Activated gamma-delta T cell treated with anti-CD3 and anti-CD28 coated beads, Interleukin-2, amount 50 U/mL, for 16 hours (primary cell): ENCODE measurements around the gene SPATA12.

Experiments
- DNase-seq: peaks from one replicate; pipeline ENCODE4 v3.0.0-alpha.2; 2020; ENCODE audit warnings: low read depth

SPATA12 gene

DNA sequence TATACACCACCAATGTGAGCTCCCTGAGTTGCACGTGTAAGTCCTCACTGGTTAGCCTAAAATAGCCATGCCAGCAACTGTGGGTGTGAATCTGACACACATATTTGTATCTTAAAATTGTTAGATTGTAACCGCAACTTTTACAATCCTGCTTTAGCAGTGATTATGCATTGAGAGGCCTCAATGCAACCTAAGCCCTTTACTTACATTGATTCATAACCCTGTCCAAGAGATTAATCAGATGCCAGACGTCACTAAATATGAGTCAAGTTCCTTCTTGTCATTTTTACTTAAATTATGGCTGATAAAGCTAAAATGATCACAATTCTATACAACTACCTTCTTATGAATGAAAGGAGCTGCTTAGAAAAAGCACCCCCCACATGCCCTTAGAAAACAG, 57.8 kb downstream of the SPATA12 start:
- DNase-seq, result no peak

DNA sequence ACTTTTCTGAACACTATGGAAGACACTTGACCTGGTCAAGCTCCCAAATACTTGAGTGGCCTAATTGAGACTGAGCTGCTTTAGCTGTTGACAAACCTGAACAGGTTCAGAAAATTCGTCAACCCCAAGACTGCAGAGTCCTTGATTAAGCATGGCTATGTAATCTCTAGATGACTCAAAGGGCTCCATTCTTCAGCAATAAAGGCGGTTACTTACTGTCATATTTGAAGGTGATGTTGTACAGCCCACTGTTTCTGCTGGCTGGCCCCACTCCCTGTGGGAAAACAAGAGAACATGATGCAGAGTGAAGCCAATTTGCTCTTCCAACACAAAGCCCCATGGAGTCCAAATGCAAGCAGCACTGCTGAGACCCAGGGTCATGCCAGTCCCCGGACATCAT, 59.6 kb downstream of the SPATA12 start:
- DNase-seq, result no peak

DNA sequence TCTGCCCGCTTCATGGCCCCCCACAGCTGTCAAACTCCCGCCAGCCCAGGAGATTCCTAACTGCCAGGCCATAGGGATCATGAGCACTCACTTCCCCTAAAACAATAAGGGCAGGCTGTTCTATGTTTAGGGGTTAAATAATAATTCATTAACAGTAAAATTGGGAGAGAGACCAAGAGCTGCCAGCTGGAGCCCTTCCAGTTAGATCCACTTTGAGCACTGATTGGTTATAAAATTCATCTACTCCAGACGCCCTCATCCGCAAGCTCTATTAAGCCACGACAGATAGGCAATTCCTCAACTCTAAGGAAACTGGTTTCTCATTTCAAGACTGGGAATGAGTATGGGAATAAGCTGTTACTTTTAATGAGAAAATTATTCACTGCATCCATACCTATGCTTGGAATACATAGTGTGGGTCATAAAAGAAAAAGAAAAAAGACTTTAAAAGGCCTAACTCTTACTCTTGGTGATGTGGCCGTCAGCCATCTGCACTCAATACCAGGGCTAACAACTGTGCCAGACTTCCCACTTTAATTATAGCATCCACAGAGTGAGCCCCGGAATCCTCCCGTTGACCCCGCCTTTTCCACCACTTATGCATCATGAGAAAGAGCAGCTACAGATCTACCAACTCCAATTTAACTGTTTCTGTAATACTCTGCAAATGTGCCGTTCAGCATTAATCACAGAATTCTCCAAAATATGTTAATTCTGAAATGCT, 60.1 kb downstream of the SPATA12 start:
- DNase-seq, result no peak
